ENCODE data around the gene ARHGAP6. TPM values are rescaled to one million over a fixed set of nuclear protein-coding genes. Genes with fewer than 3 reads are reported as not detected.

The ARHGAP6 gene
- total and polyA plus RNA-seq, 2 experiments from 2014 or later = 0.08 to 0.54 TPM

DNA sequence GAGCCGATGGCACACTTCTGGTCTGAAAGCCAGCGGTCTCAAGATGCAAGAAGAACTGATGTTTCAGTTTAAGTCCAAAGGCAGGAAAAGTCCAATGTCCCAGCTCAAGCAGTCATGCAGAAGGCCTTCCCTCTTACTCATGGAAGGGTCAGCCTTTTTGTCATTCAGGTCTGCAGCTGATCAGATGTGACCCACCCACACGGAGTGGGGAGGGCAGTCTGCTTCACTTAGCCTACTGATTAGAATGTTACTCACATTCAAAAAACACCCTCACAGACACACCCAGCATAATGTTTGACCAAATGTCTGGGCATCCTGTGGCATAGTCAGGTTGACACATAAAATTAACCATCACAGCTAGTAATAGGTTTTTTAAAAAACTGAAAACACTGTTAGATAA, 548.0 kb downstream of the ARHGAP6 start:
- Histone ChIP-seq H3K9me3 (ENCODE audit: low read depth) (no peaks in the 10 kb centered on the region), H3K9me2 (ENCODE audit: insufficient read depth) (no peaks in the 10 kb centered on the region), H3K9ac (no peak overlapping the region), H3K79me2 (ENCODE audit: insufficient read depth) (peaks cover 16% of the 10 kb centered on the region), H3K27me3 (replicated peaks; ENCODE audit: insufficient read depth) (no peaks in the 10 kb centered on the region), H3K4me1 (ENCODE audit: insufficient read depth) (peaks cover 24% of the 10 kb centered on the region), H2AFZ (no peak overlapping the region), H3K4me3 (no peak overlapping the region), H3K36me3 (ENCODE audit: low read depth) (peaks cover 25% of the 10 kb centered on the region; the same call in 1 of the 2 replicates), H3K4me2 (ENCODE audit: unreplicated experiment) (peak overlapping the region; percentile 20), H3F3A (ENCODE audit: insufficient read depth) (peaks cover 17% of the 10 kb centered on the region), H3K27ac (peak overlapping the region; percentile 62), H4K20me1 (ENCODE audit: insufficient read depth) (no peaks in the 10 kb centered on the region)
- 61 to 69% methylated on average over 2 to 3 of the region's 3 CpGs for WGBS, 2 experiments (ENCODE audit: low coverage in 1 of 2, low lambda C conversion rate in 2 of 2, missing lambda C conversion rate in 2 of 2)
- no peak for TF ChIP-seq EZH2phosphoT487 (IDR thresholded peaks at IDR 0.05; ENCODE audit: insufficient read depth, low read depth)
- no peak for TF ChIP-seq EZH2 (IDR thresholded peaks at IDR 0.05; ENCODE audit: insufficient read depth, poor library complexity, severe bottlenecking)
- in situ Hi-C loops (cut with MboI) = no loop called here
- peak; percentile 44 for DNase-seq

GRCh38 chrX:11113731-11114130, 552.0 kb downstream of the ARHGAP6 start:
- Histone ChIP-seq H3F3A (ENCODE audit: insufficient read depth) (peaks cover 17% of the 10 kb centered on the region), H3K4me1 (ENCODE audit: insufficient read depth) (peaks cover 28% of the 10 kb centered on the region), H3K4me2 (ENCODE audit: unreplicated experiment) (no peak overlapping the region), H3K27me3 (replicated peaks; ENCODE audit: insufficient read depth) (no peaks in the 10 kb centered on the region), H3K79me2 (ENCODE audit: insufficient read depth) (peaks cover 31% of the 10 kb centered on the region), H3K4me3 (no peak overlapping the region), H3K27ac (peak overlapping the region; percentile 90), H3K9me3 (ENCODE audit: low read depth) (no peaks in the 10 kb centered on the region), H3K36me3 (ENCODE audit: low read depth) (peaks cover 17% of the 10 kb centered on the region; the same call in 1 of the 2 replicates), H3K9ac (peak overlapping the region; percentile 21; the same call in 1 of the 2 replicates), H3K9me2 (ENCODE audit: insufficient read depth) (no peaks in the 10 kb centered on the region), H2AFZ (no peak overlapping the region), H4K20me1 (ENCODE audit: insufficient read depth) (no peaks in the 10 kb centered on the region)
- in situ Hi-C loops (cut with MboI) = no loop called here
- TF ChIP-seq EZH2 (IDR thresholded peaks at IDR 0.05; ENCODE audit: insufficient read depth, poor library complexity, severe bottlenecking) = no peak
- TF ChIP-seq EZH2phosphoT487 (IDR thresholded peaks at IDR 0.05; ENCODE audit: insufficient read depth, low read depth) = no peak
- peak; percentile 45 for DNase-seq

DNA sequence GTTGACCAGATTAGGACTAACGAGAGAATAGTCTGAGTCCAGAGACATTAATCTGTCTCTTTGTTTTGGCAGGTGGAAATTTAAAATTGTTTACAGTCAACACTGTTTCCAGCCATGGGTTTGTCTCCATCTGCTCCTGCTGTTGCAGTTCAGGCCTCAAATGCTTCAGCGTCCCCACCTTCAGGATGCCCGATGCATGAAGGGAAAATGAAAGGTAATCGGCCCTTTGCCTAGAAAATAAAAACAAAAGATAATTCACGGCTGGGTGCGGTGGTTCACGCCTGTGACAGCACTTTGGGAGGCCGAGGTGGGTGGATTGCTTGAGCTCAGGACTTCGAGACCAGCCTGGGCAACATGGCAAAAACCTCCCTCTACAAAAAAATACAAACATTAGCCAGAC, 553.8 kb downstream of the ARHGAP6 start:
- TF ChIP-seq EZH2phosphoT487 (IDR thresholded peaks at IDR 0.05; ENCODE audit: insufficient read depth, low read depth) (no peak), EZH2 (IDR thresholded peaks at IDR 0.05; ENCODE audit: insufficient read depth, poor library complexity, severe bottlenecking) (no peak)
- in situ Hi-C loops (cut with MboI) = no loop called here
- Histone ChIP-seq H3K36me3 (ENCODE audit: low read depth) (no peaks in the 10 kb centered on the region), H3F3A (ENCODE audit: insufficient read depth) (peaks cover 13% of the 10 kb centered on the region), H3K4me2 (ENCODE audit: unreplicated experiment) (peak overlapping the region; percentile 93), H3K79me2 (ENCODE audit: insufficient read depth) (peaks cover 31% of the 10 kb centered on the region), H3K9me3 (ENCODE audit: low read depth) (no peaks in the 10 kb centered on the region), H3K4me3 (peak overlapping the region; percentile 91), H4K20me1 (ENCODE audit: insufficient read depth) (no peaks in the 10 kb centered on the region), H3K9ac (peak overlapping the region; percentile 100), H2AFZ (peak overlapping the region; percentile 68), H3K27ac (peak overlapping the region; percentile 90), H3K27me3 (replicated peaks; ENCODE audit: insufficient read depth) (no peaks in the 10 kb centered on the region), H3K4me1 (ENCODE audit: insufficient read depth) (peaks cover 19% of the 10 kb centered on the region), H3K9me2 (ENCODE audit: insufficient read depth) (no peaks in the 10 kb centered on the region)
- WGBS, 2 experiments (ENCODE audit: low coverage in 1 of 2, low lambda C conversion rate in 2 of 2, missing lambda C conversion rate in 2 of 2) = 5 to 20% methylated on average over 3 to 9 of the region's 9 CpGs
- no peak for DNase-seq

DNA sequence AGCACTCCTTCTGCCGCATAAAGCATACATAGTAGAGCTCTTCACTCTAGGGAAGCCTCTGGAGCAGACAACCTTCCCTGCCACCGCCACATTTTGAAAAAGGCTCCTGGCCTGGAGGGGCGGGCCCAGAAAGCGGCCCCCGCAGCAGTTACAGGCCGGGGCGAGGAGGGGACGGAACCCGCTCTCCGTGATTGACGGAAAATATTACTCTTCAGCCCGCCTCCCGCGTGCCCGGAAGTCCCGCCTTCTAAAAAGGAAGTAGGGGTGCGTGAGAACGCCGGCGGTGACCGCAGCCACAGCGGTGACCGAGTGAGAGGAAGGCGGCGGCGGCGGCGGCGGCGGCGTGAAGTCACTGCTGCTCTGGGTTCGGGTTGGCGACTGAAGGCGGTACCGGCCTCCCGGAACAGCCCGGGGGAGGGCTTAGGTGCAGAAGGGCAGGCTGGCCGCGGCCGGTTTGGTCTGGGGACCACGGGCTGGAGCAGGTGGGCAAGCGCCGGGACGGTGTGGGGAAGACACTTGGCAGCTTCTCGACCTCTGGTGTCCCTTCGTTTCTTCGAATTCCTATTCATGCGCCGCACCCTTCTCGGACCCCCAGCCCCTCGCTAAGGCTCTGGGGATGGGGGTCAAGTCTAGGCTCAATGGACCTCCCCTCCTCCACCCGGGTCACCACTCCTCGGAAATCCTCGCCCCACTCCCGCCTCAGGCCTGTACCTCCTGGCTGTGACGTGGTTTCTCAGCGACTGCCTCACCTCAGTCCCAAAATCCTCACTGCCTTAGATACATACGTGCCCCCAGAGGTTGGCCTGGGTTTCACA, 554.5 kb downstream of the ARHGAP6 start, which contains the start of gene HCCS:
TSS of gene HCCS (plus strand) at position 296 of the 815 bp plus-strand sequence. CDS start 729 bp downstream, outside the sequence.
- Histone ChIP-seq H3K36me3 (ENCODE audit: low read depth) (no peaks in the 10 kb centered on the region), H3F3A (ENCODE audit: insufficient read depth) (peaks cover 6% of the 10 kb centered on the region; the same call in 1 of the 2 replicates), H3K79me2 (ENCODE audit: insufficient read depth) (peaks cover 31% of the 10 kb centered on the region), H2AFZ (peak within 1 kb of the TSS; percentile 91), H3K4me1 (ENCODE audit: insufficient read depth) (peaks cover 16% of the 10 kb centered on the region), H3K9ac (peak within 1 kb of the TSS; percentile 100), H4K20me1 (ENCODE audit: insufficient read depth) (no peaks in the 10 kb centered on the region), H3K9me3 (ENCODE audit: low read depth) (no peaks in the 10 kb centered on the region), H3K27me3 (replicated peaks; ENCODE audit: insufficient read depth) (no peaks in the 10 kb centered on the region), H3K4me3 (peak within 1 kb of the TSS; percentile 91), H3K27ac (peak within 1 kb of the TSS; percentile 90), H3K9me2 (ENCODE audit: insufficient read depth) (no peaks in the 10 kb centered on the region), H3K4me2 (ENCODE audit: unreplicated experiment) (peak within 1 kb of the TSS; percentile 93)
- peak; percentile 90 for DNase-seq
- TF ChIP-seq EZH2phosphoT487 (IDR thresholded peaks at IDR 0.05; ENCODE audit: insufficient read depth, low read depth) (no peak), EZH2 (IDR thresholded peaks at IDR 0.05; ENCODE audit: insufficient read depth, poor library complexity, severe bottlenecking) (no peak)
- in situ Hi-C loops (cut with MboI) = no loop called here
- 2% methylated on average over 18 to 27 of the region's 58 CpGs for WGBS, 2 experiments (ENCODE audit: low coverage in 1 of 2, low lambda C conversion rate in 2 of 2, missing lambda C conversion rate in 2 of 2)

Measured in GM23248 (cell line).